Right lobe of liver (tissue), 6 donors: ENCODE results near the gene AIF1. TPM values are rescaled to one million over a fixed set of nuclear protein-coding genes. Genes with fewer than 3 reads are reported as not detected.

Experiments
- ATAC-seq, 4 donors: fragments of 200-7000 bp; cut with Tn5 transposase; one replicate each; pipeline ENCODE4 v1.9.1; 2020; ENCODE audit warnings: mild to moderate bottlenecking in 4 of 4, moderate library complexity in 4 of 4
- DNase-seq, 3 donors: peaks; one replicate each; pipeline ENCODE4 v3.0.0-alpha.2; 2020
- H3K27ac ChIP-seq, 3 donors: fragments of 200-600 bp; one replicate each; pipeline ENCODE4 v1.8.0; 2022
- H3K27me3 ChIP-seq, 2 donors: fragments of 200-600 bp; one replicate each; pipeline ENCODE4 v1.8.0; 2022
- H3K36me3 ChIP-seq, 4 donors: fragments of 200-600 bp; sonication (generic) in 1 of 4; one replicate each; pipeline versions ENCODE4 v1.5.1 to v1.8.0; 2017 to 2022; ENCODE audit warnings: control low read depth in 1 of 4
- H3K4me1 ChIP-seq, 4 donors: fragments of 200-600 bp; sonication (generic) in 1 of 4; one replicate each; pipeline versions ENCODE4 v1.5.1 to v1.8.0; 2017 to 2022; ENCODE audit warnings: control low read depth in 1 of 4
- H3K4me3 ChIP-seq, 3 donors: fragments of 200-600 bp; one replicate each; pipeline ENCODE4 v1.8.0; 2022
- H3K9me3 ChIP-seq, 4 donors: fragments of 200-600 bp; sonication (generic) in 1 of 4; one replicate each; pipeline versions ENCODE4 v1.5.1 to v1.8.0; 2017 to 2022; ENCODE audit warnings: control low read depth in 1 of 4
- CTCF ChIP-seq, 4 donors: fragments of 200-600 bp in 3 of 4; fragments of 450-650 bp in 1 of 4; IDR thresholded peaks; one replicate each; pipeline versions ENCODE4 v1.5.1 to v1.8.0; 2016 to 2022; ENCODE audit warnings: antibody characterized with exemption in 4 of 4, mild to moderate bottlenecking in 2 of 4
- POLR2A ChIP-seq: fragments of 450-650 bp; IDR thresholded peaks from one replicate; pipeline ENCODE4 v1.6.1; 2017; ENCODE audit warnings: antibody characterized with exemption, mild to moderate bottlenecking
- WGBS: methylation state at CpG from one replicate; pipeline ENCODE4 v1.1.6; 2018; ENCODE audit warnings: low coverage, low lambda C conversion rate; ENCODE audit not compliant: insufficient coverage; ENCODE audit errors: missing lambda C conversion rate; 5-methylcytosine and 5-hydroxymethylcytosine counted together
- intact Hi-C, 2 donors: fragments of 100-400 bp; cut with DNase I; formaldehyde crosslinking; loops; one replicate each; pipeline versions ENCODE4 v1.11.2 to v1.14.1; 2022
- total RNA-seq, 6 experiments: library from RNA; depleted of rRNA in 2 of 6; stranded (reverse); fragments of >200 nt in 2 of 6; fragmentation: NEBNext Ultra II Directional in 3 of 6; extraction: Animal tissue kit (Norgen Biotek cat#: 25700) in 3 of 6; gene quantifications; one replicate each; pipeline versions ENCODE4 v1.1.0 to v1.2.4, GENCODE V29; 2016 to 2023
- donor health status: DM: no; HTN: yes; CAD: no.
- donor health status: DM: no; HTN: no; CAD: no.
- donor health status: DM: no; HTN: no; CAD: no.
- donor health status: DM: no; HTN: yes; CAD: no.
- donor health status: DM: no; HTN: yes; CAD: no.

Gene AIF1
- total RNA-seq, 6 experiments from 2014 or later, result 6.7 to 28.5 (median 13.0) TPM

GRCh38 chr6:31622684-31623091 lies 7.7 kb downstream of the AIF1 start:
- ATAC-seq (no peak), DNase-seq (no peak)
- no peaks in the 10 kb centered on the region for H3K9me3 ChIP-seq
- H3K27ac ChIP-seq, result peak overlapping the region in 1 of 3 donors; percentile 13
- TF ChIP-seq POLR2A (no peak), CTCF (IDR thresholded peaks at IDR 0.05) (no peak)
- H3K27me3 ChIP-seq, result no peaks in the 10 kb centered on the region
- H3K4me1 ChIP-seq, result peaks cover 0 to 8% (median 4%) of the 10 kb centered on the region in 4 donors
- intact Hi-C loops, result no loop called here
- H3K36me3 ChIP-seq, result peaks cover 12 to 45% (median 31%) of the 10 kb centered on the region in 4 donors
- WGBS, result 77% methylated on average over 9 of the region's 10 CpGs
- H3K4me3 ChIP-seq, result no peak overlapping the region

GRCh38 chr6:31624070-31624469 lies 9.0 kb downstream of the AIF1 start:
- H3K4me3 ChIP-seq, result no peak overlapping the region
- intact Hi-C loops, result no loop called here
- peaks cover 12 to 59% (median 37%) of the 10 kb centered on the region in 4 donors for H3K36me3 ChIP-seq
- H3K27me3 ChIP-seq, result no peaks in the 10 kb centered on the region
- no peaks in the 10 kb centered on the region for H3K9me3 ChIP-seq
- peaks cover 0 to 8% (median 4%) of the 10 kb centered on the region in 4 donors for H3K4me1 ChIP-seq
- ATAC-seq (no peak), DNase-seq (no peak)
- H3K27ac ChIP-seq, result no peak overlapping the region
- WGBS, result no CpG with 5 or more reads among the region's 10 CpGs
- TF ChIP-seq POLR2A (no peak), CTCF (IDR thresholded peaks at IDR 0.05) (no peak)

GRCh38 chr6:31626952-31627351 lies 11.9 kb downstream of the AIF1 start:
- DNase-seq (no peak), ATAC-seq (no peak)
- Histone ChIP-seq H3K27me3 (no peaks in the 10 kb centered on the region), H3K9me3 (no peaks in the 10 kb centered on the region), H3K36me3 (peaks cover 17 to 88% (median 54%) of the 10 kb centered on the region in 4 donors), H3K4me3 (no peak overlapping the region), H3K4me1 (peaks cover 0 to 4% (median under 1%) of the 10 kb centered on the region in 4 donors), H3K27ac (no peak overlapping the region)
- no peak for TF ChIP-seq POLR2A
- TF ChIP-seq CTCF (IDR thresholded peaks at IDR 0.05), result no peak
- WGBS, result 93% methylated on average over 5 of the region's 10 CpGs
- intact Hi-C loops, result no loop called here

- no peaks in the 10 kb centered on the region for H3K9me3 ChIP-seq
- ATAC-seq, result no peak
- H3K27ac ChIP-seq, result no peak overlapping the region
- H3K4me3 ChIP-seq, result no peak overlapping the region
- intact Hi-C loops, result no loop called here
- 95% methylated on average over 12 of the region's 19 CpGs for WGBS
- H3K4me1 ChIP-seq, result no peaks in the 10 kb centered on the region
- peaks cover 17 to 96% (median 54%) of the 10 kb centered on the region in 4 donors for H3K36me3 ChIP-seq
- no peaks in the 10 kb centered on the region for H3K27me3 ChIP-seq
- no peak for DNase-seq
- TF ChIP-seq POLR2A, result no peak
- TF ChIP-seq CTCF (IDR thresholded peaks at IDR 0.05), result no peak
These were observed 12.8 kb downstream of the AIF1 start for GRCh38 chr6:31627690-31628287.
